COLO668 (cell line): ENCODE results near the gene NRXN2.
A peak's percentile ranks its signal among the peaks of the same experiment; 100 is the strongest.

ENCODE experiments used
- DNase-seq: peaks from one replicate; lab custom pipeline; 2025; ENCODE audit not compliant: unreplicated experiment; lab: John Stamatoyannopoulos, UW

Gene NRXN2

GRCh38 chr11:64723117-64723906 lies at the start of gene NRXN2:
Gene NRXN2 (minus strand): TSS chr11:64723197. CDS start chr11:64713699, 9,498 bp downstream.
- peak; percentile 79 for DNase-seq

GRCh38 chr11:64772303-64773018 lies 49.5 kb upstream of the NRXN2 start:
- DNase-seq, result no peak

DNA sequence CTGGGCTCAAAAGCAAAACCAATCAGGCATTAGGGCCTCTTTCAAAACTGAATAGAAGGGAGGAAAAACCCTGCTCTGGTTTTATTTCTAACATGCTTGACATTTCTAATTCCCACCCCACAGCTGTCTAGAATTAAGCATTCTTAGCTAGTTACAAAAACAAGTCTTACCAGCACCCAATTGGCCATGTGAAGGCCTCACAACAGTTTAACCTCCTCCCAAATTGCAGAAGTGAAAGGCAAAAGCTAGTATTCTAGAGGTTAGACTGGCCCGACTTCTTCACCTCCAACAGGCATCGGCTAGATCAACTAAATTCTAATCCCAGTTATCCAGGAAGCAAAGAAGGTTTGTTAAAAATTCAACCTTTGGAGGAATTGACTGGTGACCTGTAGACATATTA lies 48.9 kb upstream of the NRXN2 start:
- DNase-seq, result no peak

DNA sequence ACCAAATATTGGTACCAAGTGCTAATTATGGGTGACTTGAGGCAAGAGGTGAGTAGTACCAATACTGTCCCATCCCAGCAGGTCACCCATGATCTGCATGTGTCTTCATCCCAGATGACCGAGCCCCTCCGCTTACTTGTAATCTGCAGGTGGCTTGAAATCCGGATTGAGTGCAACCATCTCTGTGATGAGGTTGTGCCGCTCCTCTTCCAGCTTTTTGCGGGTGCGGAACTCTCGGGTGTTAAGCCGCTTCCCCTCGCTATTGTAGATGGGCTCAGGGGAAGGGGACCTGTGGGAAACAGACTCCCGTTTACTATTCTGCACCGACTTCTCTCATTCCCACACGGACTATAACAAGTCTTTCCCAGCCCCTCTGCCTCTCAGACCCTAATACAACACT lies 47.1 kb upstream of the NRXN2 start:
- no peak for DNase-seq

- DNase-seq, result no peak
Measured at GRCh38 chr11:64769283-64769682, 46.3 kb upstream of the NRXN2 start.

GRCh38 chr11:64768300-64768694 lies 45.3 kb upstream of the NRXN2 start:
- no peak for DNase-seq

GRCh38 chr11:64767344-64768299 lies 44.6 kb upstream of the NRXN2 start:
- peak; percentile 68 for DNase-seq

- DNase-seq, result no peak
Measured at GRCh38 chr11:64766881-64767280, 43.9 kb upstream of the NRXN2 start.

DNA sequence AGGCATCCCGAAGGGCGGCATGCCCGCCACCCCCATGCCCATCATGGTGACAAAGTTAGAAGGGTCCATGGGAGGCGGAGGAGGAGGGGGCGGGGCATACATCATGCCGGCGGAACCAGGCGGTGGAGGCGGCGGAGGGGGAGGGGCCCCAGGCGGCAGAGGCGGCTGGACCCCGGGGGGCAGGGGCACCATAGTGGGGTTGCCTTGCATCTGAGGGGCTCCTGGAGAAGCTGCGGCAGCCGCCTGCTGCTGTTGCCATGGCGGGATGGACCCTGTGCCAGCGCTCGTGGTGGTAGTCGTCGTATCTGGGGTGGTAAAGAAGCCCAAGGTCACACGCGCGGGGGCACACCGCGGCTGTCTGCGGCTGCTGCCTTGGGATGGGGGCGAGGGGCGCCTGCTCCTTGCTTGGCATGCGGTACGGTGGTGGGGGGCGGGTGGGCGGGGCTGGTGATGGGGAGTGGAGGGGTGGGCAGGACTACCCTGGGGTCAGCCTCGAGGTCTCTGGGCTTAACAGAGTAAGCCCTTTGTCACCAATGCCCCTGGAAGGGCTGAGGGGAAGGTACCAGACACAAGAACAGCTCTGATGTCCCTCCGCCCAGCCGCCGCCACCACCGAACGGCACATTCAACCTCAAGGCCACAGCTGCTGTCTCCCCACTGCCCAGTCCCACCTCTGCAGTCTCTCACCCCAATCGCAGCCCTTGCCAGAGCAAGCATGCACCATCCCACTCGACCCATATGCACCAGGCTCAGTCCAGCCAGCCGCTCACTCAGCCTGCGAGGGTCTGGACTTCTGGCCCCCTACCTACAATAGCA lies 43.1 kb upstream of the NRXN2 start:
- no peak for DNase-seq

GRCh38 chr11:64765291-64765850 lies 42.4 kb upstream of the NRXN2 start:
- DNase-seq, result no peak

- DNase-seq, result no peak
Measured at GRCh38 chr11:64764753-64765152, 41.8 kb upstream of the NRXN2 start.

- DNase-seq, result no peak
Measured at GRCh38 chr11:64764040-64764611, 41.1 kb upstream of the NRXN2 start.

DNA sequence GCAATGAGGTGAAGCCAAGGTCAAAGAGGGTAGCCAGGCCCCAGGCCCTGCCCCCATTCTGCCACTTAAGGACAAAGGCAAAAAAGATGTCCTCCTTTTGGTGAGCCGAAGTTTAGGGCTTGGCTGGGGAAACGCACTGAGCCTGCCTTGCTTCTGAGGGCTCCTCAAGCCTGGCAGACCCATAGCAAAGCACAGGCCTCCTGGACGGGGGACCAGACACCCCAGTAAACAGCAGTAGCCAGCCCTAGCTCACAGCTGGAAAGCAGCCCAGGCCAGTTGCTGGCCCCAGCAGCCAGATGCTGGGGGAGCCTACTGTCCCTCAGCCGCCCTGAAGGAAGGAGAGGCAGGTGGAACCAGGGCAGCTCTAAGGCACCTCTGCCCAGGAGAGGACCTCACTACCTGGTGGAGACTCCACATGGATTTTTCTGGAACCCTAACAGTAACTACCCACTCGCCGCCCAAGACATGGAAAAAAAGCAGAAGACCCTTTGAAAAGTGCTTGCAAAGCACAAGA lies 40.6 kb upstream of the NRXN2 start:
- DNase-seq, result no peak

DNA sequence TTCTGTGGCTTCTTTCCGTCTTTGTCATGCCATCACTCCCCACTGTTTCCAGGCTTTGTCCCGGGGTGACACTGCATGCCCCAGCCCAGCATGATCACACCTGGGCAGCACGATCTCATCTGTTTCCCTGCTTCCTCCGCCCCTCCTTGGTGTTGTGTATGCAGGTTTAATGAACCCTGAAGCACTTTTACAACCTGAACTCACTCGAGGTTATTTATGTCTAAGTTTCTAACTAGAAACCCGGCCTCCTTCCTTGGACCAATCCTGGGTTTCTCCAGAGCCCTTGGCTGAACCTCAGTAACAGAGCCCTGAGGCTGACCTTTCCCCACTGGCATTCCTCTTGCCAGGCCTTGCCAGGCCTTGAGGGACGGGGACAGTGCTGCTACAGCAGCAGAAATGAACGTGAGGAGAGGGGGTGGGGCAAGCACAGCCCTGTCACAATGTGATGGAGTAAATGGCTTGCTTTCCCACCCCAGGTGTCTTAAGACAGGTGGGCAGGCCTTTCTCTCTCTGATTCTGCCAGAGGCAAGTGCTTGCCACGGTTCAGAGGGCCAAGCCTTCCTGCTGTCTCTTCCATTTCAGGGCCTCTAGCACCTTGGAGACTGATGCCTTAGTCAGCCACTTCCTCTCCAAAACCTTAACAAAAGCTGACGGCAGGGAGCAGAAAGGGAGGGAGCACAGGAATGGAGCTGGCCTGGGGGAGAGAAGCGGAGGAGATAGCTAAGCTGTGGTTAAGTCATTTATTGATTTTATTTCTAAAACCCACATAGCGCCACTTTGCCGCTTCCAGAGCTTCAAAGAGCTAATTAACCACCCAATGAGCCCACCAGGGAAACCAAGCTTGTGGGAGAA lies 39.9 kb upstream of the NRXN2 start:
- DNase-seq, result no peak

DNA sequence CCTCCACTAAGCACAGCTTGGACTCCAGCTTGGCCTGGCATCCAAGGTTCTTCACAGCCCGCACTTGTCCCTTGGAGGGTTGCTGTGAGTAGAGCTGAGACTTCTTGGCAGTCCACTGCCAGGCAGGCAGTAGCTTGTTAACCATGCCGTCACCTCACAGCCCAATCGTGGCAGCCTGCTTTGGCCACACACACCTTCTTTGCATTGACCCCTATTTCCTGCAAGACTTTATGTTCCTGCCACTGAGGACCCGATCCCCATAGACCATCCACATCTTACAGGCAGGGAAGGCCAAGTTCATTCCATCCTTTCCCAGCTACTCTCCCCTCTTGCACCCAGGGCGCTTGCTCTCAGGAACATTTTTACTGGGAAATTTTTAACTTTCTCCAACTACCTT lies 39.3 kb upstream of the NRXN2 start:
- no peak for DNase-seq

DNA sequence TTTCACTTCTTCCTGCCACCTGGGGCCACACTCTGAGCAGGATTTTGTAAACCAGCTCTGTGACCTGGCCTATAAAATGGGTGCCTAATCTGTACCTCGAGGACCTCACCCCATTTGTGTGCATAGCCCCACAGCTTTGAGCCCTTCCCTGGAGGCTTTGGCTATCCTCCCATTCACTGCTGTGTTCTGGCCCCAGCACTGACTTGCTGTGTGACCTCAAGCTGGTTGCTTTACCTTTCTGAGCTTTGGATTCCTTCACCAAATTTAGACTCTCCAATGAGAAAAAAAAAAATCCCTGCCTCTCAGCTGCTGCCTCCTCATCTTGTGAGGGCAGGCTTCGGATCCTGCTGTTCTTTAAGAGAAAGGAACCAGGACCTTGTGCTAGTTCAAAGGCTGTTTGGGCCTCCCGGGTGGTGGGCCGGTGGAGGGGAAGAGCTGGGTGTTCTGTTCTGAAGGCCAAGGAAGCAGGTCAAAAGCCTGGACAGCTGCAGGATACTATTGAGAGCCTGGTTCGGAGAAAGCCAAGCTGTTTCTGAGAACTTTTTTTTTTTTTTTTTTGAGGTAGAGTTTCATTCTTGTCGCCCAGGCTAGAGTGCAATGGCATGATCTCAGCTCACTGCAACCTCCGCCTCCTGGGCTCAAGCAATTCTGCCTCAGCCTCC lies 37.9 kb upstream of the NRXN2 start:
- DNase-seq, result no peak

GRCh38 chr11:64759722-64760719 lies 37.0 kb upstream of the NRXN2 start, which contains the start of gene PYGM:
Gene PYGM (minus strand): TSS chr11:64759974. CDS start chr11:64759898, 76 bp downstream.
- DNase-seq, result no peak
